Measurements from ENCODE around the gene IKZF4.
"Not testable (repeated sequence)": the region's sequence is repeated elsewhere in the genome, so short reads cannot be mapped to it uniquely, and the experiment has no call there.

IKZF4 gene

DNA sequence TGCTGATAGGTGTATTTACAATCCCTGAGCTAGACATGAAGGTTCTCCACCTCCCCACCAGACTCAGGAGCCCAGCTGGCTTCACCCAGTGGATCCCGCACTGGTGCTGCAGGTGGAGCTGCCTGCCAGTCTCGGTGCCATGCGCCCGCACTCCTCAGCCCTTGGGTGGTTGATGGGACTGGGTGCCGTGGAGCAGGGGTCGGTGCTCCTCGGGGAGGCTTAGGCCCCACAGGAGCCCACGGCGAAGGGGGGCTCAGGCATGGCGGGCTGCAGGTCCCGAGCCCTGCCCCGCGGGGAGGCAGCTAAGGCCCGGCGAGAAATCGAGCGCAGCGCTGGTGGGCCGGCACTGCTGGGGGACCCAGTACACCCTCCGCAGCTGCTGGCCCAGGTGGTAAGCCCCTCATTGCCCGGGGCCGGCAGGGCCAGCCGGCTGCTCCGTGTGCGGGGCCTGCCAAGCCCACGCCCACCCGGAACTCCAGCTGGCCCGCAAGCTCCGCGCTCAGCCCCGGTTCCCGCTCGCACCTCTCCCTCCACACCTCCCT is 20.8 kb upstream of the IKZF4 start:
- FAIRE-seq, result not testable (repeated sequence)

DNA sequence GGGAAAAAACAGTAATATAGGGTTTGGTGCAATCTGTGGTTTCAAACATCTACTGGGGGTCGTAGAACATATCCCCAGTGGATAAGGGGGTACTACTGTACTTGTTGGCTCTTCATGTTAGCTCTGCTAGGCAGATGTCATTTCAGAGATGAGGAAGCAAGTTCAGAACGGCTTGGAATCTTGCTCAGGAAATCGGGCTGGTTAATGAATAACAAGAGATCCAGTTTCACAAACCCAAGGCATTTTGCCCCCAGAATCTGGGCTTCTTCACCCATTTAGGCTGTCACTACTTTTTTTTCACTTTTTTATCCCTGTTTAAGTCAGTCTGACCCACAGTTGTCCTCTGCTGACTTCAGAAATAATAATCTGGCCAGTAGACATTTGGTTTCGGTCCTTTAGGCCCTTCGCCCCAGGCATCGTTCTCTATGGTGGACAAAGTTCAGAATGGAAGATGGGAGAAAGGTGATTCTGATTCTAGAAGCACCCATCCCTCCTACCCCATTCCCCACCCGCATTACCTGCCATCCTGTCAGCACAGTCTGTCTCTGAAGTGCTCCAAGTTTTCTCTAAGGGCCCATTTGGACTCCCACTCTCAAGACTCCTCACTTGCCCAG is 19.2 kb upstream of the IKZF4 start:
- no peak for FAIRE-seq

DNA sequence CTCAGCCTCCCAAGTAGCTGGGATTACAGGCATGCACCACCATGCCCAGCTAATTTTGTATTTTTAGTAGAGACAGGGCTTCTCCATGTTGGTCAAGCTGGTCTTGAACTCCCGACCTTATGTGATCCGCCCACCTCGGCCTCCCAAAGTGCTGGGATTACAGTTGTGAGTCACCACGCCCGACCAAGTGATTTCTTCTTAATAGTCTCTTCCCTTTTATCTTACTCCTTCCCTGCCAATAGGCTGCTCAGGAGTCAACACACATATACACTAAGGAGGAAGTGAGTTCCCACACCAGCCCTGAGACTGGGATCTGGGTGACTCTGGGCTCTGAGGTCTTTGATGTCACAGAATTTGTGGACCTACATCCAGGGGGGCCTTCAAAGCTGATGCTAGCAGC is 17.5 kb upstream of the IKZF4 start:
- not testable (repeated sequence) for FAIRE-seq

DNA sequence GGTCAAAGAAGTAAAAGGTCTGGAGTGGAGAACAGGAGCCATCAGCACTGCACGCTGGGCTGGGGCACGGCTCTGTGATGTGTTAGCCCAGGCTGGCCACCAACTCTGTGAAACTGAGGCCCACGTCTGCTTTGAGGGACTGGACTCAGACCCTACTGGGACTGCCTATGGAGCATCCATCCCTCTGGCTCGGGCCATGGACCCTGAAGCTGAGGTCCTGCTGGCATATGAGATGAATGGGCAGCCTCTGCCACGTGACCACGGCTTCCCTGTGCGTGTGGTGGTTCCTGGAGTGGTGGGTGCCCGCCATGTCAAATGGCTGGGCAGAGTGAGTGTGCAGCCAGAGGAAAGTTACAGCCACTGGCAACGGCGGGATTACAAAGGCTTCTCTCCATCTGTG is 16.6 kb upstream of the IKZF4 start:
- no peak for FAIRE-seq

DNA sequence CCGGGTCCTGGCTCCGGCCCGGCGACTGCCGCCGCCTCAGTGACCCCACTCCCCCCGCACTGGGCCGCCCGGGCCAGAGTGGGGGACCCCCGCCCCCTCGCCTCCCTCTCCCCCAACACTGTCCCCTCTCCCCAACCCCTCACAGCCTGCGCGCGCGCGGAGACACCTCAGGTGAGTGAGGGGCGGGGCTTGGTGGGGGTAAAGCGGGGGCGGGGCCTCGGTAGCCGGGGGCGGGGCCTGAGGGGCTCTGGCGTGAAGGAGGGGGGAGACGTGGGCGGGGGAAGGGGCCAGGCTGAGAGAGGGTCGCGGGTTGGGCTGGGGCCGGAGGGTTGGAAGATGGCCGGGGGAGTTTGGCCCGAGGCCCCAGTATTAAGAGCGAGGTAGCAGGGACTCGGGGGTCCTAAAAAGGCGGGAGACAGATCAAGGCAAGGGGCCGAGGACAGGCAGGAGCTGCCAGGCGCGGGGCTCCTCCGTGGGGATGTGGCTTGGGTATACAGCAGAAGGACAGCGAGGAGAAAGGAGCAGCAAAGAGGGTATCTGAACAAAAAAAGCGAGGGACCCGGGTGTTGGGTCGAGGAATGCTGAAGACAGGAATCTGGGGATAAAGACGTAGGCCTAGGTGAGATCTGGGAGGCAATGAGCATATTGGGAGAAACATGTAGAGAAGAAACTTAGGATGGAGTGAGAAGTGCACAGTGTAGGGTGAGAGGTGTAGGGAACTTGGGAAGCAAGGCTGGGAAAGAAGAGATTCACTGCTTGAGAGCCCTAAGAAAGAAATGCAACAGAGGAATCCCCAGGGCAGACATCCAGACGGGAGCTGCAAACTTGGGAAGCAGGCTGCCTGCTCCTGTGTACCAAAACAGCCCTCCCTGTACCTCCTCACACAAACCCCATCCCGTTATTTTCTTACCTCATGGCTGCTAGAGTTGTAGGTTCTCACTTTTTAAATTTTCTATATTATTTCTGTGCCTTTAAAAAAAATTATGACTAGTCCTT is 13.0 kb upstream of the IKZF4 start:
- FAIRE-seq, result no peak

DNA sequence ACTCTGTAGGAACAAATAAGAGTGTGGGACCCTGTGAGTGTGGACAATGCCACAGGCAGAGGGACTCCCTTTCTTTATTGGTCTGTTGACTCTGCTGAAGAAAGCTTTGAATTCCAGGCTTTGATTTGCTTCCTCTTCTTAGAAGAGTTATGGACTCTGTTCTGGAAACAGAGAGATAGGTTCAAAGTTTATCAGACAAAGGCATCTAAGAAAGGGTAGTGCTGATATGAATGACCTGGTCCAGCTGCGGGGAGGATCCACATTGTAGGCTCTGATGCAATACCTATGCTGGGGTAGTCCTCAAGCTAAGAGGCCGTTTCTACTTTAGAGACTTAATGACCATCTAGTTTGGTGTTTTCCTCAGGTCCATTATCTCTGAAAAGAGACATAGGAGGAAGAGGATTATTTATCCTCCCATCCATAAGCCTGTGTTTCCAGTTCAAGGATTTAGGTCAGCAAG is 10.7 kb upstream of the IKZF4 start:
- FAIRE-seq, result no peak

DNA sequence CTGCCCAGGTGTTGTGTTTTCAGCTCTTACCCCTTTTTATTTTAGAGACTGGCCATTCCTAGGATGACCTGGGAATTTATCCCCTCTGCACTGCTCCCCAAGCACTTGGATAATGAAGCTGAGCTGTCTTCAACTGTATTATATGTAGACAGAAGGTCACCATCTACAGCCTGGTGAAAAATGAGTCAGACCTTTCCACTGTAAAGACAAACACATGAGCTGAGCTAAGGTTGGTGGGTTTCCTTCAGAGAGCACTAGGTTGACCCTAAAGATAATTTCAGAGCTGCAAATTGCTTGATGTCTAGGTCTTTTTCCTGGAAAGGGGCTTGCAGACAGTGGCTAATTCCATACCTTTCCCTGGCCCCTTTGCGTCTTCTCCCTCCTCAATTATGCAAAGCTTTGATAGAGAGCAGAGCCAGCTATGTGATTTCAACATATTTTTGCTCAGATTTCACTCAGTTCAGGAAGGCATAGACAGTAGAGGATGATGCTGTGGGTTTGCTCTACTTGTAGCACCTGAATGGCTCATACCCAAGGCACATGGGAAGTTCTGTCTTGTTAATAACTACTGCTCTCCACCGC is 9.2 kb upstream of the IKZF4 start:
- no peak for FAIRE-seq

DNA sequence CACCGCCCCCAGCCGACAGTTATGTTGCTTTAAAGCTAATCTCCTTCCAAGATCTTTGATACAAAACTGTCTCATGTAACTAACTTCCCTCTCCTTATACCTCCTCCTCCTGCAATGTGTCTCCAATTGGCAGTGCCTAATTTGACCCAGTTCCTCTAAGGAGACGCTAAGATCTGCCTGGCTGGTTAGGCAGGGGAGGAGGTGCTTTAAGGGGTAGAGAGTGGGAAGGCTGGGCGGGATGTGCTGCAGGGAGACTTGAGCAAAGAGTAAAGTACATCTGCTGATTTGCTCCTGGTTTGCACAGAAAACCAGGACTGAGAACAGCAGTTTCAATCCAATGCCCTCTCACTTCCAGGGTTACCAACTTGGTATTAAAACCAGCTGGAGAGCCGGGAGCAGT is 7.4 kb upstream of the IKZF4 start:
- no peak for FAIRE-seq

DNA sequence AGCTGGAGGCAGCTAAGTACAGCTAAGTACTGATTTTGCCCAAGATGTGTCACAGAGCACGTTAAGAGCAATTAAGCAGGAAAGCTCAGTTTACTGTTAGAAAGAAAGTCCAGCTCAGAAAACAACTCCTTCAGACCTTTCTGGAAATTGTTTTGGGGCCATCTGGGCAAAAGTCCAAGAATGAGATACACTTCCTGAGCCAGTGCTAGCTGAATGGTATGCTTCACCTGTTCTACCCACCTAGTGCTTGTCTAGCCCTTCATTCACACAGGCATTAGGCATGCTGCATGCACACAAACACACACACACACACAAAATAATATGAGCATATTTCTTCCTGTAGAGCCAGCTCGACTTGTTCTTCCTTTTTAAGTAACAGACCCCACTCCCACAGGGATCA is 6.6 kb upstream of the IKZF4 start:
- FAIRE-seq, result no peak

DNA sequence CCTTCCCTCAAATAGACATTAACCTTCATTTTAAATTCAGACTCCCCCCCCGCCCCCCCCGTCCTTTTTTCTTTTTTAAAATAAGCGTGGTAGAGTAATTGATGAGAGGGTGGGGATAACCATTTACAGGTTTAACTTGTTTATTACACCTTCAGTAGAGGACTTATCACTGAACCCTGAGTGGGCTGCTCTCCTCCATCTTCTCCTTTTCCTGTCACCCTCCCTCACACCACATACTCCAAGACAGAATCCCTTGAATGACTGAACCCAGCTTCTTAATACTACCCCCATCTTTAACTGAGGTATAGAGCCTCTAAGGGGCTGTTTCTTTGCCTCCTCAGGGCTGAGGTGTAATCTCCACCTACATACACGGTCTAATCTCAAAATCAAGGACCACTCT is 3.7 kb upstream of the IKZF4 start:
- FAIRE-seq, result no peak

DNA sequence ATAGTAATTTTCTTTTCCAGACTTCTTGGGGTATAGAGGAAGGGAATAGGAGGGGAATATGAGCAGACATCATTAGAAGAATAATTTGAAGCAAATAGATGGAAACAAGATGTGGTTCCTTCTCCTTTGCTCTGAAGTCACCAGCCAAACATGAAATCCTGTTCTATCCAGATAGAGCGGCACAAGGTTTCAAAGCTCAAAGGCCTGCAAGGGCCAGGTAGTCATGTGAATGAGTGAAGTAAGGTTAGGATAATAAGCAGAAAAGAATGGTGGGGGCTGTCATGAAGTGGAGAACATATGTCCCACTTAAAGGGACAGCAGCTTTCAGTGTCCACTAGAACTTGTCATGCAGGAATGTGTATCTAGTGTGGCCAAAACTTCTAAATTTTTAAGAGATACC is 2.5 kb upstream of the IKZF4 start:
- no peak for FAIRE-seq

DNA sequence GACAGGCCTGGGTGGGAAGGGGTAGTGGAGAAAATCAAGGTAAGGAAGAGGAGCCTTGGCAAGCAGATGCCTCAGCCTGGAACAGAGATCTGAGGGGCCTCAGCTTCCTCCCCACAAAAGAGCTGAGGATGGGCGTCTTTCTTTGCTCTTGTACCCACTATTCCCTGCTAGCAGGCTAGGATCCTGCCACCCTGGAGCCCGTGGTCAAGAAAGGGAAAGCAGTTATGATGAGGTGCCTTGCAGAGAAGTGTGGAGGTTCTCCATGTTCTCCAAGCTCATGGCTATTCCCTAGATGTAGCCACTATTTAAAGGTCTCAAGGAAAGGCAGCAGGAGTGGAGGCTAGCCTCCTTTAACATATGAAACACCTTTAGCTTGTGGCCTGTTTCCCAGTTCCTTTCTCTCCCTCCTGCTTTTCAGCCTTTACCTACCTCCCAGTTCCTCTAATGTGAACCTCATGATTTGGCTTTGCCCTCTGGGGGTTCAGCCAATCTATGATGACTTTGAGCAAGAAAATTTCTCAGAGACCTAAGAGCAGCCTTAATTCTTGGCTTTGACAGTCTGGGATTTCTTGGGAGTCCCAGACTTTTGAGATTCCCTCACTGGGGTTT is 1.1 kb downstream of the IKZF4 start:
- FAIRE-seq, result no peak

DNA sequence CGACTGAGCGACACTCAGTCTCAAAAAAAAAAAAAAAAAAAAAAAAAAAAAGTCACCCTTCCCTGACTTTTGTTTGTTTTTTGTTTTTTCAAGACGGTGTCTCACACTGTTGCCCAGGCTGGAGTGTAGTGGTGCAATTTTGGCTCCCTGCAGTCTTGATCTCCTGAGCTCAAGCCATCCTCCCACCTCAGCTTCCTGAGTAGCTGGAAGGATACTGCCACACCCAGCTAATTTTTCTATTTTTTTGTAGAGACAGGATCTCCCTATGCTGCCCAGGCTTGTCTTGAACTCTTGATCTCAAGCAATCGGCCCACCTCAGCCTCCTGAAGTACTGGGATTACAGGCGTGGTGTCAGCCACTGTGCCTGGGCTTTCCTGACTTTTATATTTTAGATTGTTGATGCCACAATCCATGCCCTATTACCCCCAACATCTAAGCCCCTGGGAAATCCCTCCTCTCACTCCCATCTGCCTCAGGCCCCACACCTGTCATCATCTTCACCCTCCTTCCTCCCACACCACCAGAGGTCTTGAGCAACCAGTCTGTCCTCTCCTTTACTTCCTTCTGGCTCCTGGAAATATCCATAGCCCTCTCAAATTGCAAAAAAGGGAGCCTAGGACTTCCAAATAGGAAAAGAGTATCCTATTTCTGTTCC is 7.8 kb downstream of the IKZF4 start:
- FAIRE-seq, result no peak

DNA sequence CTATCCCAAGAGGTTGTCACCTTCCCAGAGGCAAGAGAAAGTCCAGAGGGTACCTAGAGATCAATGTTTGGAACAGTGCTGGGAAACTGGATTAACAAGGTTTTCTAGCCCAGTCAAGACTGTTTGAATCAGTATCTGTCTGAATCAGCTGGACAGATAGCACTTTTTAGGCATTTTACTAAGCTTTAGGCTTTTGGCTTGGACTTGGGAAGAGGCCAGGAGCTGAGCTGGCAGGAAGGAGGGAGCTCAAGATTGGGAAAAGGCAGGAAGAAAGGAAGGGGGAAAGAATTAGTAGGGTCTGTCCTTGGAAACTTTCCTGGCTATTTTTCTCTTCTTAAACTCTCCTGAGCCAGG is 8.3 kb downstream of the IKZF4 start:
- FAIRE-seq, result no peak

DNA sequence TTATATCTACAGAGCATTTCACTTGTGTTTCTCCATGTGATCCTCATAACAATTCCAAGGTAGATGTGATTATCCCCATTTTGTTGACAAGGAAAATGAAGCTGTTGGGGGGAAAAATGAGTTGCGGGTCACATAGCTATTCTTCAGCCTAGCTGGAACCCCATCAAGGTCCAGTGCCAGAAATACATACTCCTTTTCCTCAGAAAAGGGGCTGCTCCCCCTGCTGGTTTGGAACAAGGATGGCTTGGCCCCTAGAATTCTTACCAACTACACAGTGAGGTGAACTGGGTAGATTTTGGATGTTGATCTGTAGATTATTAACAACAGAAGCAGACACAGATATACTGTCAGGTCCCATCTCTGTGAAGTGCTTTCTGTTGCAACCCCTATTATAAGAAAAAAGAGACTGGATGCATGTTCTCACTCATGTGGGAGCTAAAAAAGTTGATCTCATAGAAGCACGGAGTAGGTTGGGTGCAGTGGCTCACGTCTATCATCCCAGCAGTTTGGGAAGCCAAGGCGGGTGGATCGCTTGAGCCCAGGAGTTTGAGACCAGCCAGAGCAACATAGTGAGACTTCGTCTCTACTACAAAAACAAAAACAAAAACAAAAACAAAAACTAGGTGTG is 8.9 kb downstream of the IKZF4 start:
- FAIRE-seq, result peak; percentile 92

DNA sequence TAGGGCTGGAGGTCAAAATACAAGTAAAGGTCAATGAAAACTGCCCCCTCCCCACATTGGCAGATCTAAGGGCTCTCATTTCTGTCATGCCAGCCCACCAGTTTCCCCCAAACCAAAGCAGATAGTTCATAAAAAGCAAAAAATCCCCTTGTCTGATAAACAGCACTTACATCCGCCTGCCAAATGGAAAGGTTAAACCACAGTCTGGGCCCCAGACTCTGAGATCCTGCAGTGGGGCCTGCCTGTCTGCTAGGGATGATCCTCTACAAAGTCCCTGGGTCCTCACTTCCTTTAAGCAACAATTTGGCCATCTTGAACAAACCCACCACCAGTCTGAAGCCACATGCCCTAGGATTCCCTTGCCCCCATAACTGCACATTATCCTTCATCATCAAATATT is 11.1 kb downstream of the IKZF4 start:
- no peak for FAIRE-seq

DNA sequence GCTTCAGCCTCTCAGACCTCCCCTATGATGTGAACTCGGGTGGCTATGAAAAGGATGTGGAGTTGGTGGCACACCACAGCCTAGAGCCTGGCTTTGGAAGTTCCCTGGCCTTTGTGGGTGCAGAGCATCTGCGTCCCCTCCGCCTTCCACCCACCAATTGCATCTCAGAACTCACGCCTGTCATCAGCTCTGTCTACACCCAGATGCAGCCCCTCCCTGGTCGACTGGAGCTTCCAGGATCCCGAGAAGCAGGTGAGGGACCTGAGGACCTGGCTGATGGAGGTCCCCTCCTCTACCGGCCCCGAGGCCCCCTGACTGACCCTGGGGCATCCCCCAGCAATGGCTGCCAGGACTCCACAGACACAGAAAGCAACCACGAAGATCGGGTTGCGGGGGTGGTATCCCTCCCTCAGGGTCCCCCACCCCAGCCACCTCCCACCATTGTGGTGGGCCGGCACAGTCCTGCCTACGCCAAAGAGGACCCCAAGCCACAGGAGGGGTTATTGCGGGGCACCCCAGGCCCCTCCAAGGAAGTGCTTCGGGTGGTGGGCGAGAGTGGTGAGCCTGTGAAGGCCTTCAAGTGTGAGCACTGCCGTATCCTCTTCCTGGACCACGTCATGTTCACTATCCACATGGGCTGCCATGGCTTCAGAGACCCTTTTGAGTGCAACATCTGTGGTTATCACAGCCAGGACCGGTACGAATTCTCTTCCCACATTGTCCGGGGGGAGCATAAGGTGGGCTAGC is 13.9 kb downstream of the IKZF4 start:
- FAIRE-seq, result no peak

DNA sequence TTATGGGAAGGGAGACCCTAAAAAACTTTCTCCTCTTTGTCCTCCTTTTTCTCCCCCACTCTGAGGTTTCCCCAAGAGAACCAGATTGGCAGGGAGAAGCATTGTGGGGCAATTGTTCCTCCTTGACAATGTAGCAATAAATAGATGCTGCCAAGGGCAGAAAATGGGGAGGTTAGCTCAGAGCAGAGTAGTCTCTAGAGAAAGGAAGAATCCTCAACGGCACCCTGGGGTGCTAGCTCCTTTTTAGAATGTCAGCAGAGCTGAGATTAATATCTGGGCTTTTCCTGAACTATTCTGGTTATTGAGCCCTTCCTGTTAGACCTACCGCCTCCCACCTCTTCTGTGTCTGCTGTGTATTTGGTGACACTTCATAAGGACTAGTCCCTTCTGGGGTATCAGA is 16.3 kb downstream of the IKZF4 start:
- FAIRE-seq, result no peak

DNA sequence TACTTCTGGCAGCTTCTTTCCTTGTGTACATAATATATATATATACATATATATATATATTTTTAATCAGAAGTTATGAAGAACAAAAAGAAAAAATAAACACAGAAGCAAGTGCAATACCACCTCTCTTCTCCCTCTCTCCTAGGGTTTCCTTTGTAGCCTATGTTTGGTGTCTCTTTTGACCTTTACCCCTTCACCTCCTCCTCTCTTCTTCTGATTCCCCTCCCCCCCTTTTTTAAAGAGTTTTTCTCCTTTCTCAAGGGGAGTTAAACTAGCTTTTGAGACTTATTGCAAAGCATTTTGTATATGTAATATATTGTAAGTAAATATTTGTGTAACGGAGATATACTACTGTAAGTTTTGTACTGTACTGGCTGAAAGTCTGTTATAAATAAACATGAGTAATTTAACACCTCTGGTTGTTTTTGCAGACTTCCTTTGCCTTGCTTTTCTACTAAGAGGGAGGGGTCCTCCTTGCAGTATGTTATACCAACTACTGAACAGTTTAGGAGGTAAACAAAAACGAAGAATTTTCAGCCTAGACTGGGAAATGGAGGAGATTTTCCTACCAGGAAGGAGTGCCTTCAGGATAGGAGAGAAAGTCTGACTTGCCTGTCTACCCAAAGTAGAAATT is 17.3 kb downstream of the IKZF4 start:
- FAIRE-seq, result no peak

DNA sequence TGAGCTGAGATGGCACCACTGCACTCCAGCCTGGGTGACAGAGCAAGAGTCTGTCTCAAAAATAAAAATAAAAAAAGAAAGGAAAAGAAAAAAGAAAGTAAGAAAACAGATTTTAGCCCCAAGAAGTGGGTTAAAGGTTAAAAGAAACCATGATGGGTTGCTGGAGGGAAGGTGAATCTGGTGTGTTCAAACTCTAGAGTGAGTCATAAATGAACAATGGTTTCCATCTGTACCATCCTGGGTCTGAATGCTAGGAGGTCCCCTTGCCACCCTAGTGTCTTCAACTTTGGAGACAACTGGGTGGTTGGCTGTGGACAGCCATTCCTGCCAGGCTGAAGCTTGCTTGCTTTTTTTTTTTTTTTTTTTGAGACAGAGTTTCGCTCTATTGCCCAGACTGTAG is 19.3 kb downstream of the IKZF4 start:
- no peak for FAIRE-seq

DNA sequence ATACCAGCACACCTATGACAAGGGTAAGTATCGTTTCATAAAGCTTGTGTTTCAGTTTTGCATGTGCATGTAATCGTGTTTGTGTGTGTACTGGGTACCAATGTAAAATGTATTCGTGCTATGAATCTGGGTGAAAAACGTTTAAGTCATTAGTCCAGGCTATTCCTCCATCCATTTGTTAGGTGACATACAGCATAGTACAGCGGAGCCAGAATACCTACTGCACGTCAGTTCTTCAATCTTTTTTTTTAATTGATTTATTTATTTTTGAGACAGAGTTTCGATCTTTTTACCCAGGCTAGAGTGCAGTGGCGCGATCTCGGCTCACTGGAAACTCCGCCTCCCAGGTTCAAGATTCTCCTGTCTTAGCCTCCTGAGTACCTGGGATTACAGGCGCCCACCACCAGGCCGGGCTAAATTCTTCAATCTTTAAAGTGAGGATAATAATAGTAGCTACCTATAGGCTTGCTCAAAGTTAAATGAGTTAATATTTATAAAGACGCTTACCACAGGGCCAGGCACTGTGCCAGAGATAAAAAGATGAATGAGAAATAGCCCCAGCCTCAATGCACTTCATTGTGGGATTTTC is 20.2 kb downstream of the IKZF4 start:
- FAIRE-seq, result no peak

Data from G401.6 (cell line).